ENCODE measurements around the gene ENDOV. TPM values are rescaled to one million over a fixed set of nuclear protein-coding genes. Genes with fewer than 3 reads are reported as not detected.

ENDOV gene
- total RNA-seq, 1 experiment from 2014 or later = 45.6 TPM

DNA sequence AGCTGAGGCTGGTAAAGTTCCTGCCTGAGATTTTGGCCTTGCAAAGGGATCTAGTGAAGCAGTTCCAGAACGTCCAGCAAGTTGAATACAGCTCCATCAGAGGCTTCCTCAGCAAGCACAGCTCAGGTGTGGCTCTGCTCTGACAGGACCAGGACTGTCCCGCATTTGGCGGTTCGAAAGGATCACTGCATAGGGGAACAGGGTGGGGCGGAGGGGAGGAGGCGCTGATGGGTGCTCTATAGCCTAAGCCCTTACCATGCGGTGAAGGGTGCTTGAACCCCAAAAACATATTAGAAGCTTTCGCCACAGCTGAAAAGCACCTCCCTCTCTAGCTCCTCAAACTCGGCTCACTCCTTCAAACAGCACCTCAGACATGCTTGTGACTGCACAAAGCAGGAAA is 29.9 kb upstream of the ENDOV start:
- BruUV-seq (replicated peaks) = no TSS peak
- Histone ChIP-seq H3K4me1 (ENCODE audit: control insufficient read depth in 1 of 2, insufficient read depth in 2 of 2, low read length in 2 of 2) (no peaks in the 10 kb centered on the region), H3K27me3 (ENCODE audit: insufficient read depth, low read length) (no peaks in the 10 kb centered on the region), H3K9me2 (ENCODE audit: insufficient read depth) (no peaks in the 10 kb centered on the region), H3K4me2 (ENCODE audit: low read length) (no peak overlapping the region), H2AFZ (ENCODE audit: low read depth, low read length, poor library complexity, severe bottlenecking) (no peak overlapping the region), H3K9me3 (ENCODE audit: control insufficient read depth in 1 of 2, insufficient read depth in 1 of 2, low read depth in 1 of 2, low read length in 2 of 2) (no peaks in the 10 kb centered on the region), H3K36me3 (ENCODE audit: control insufficient read depth in 1 of 2, insufficient read depth in 2 of 2, low read length in 2 of 2) (peaks cover 5 to 15% of the 10 kb centered on the region in 2 experiments; a peak in 3 of 4 replicates), H3K4me3 (replicated peaks in 1 of 2; ENCODE audit: low read depth in 1 of 2, low read length in 2 of 2) (no peak overlapping the region), H3K9ac (ENCODE audit: low read length) (no peak overlapping the region), H3K79me2 (ENCODE audit: insufficient read depth, low read length) (no peaks in the 10 kb centered on the region), H4K20me1 (ENCODE audit: insufficient read depth) (no peaks in the 10 kb centered on the region), H3K27ac (ENCODE audit: low read depth, low read length) (no peak overlapping the region)
- TF ChIP-seq, protein P1, sequence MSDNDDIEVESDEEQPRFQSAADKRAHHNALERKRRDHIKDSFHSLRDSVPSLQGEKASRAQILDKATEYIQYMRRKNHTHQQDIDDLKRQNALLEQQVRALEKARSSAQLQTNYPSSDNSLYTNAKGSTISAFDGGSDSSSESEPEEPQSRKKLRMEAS (IDR thresholded peaks at IDR 0.05) = no peak
- no peak for TF ChIP-seq ZFX (IDR thresholded peaks at IDR 0.05)
- no peak for TF ChIP-seq POLR2A (IDR thresholded peaks at IDR 0.05; ENCODE audit: borderline replicate concordance, extremely low read depth, insufficient read depth, insufficient read length)
- TF ChIP-seq ELF1 (IDR thresholded peaks at IDR 0.05; ENCODE audit: borderline replicate concordance, low read depth) = no peak
- TF ChIP-seq EZH2phosphoT487 (IDR thresholded peaks at IDR 0.05; ENCODE audit: borderline replicate concordance) = no peak
- TF ChIP-seq POLR2AphosphoS5 (IDR thresholded peaks at IDR 0.05; ENCODE audit: low read depth, low read length) = no peak
- TF ChIP-seq CTCF (IDR thresholded peaks at IDR 0.05 in 2 of 3, conservative IDR thresholded peaks at IDR 0.05 in 1 of 3; ENCODE audit: borderline replicate concordance in 1 of 3, insufficient read depth in 1 of 3, low read depth in 2 of 3, low read length in 2 of 3) = no peak
- TF ChIP-seq EZH2 (IDR thresholded peaks at IDR 0.05) = no peak
- no peak for TF ChIP-seq CEBPB (IDR thresholded peaks at IDR 0.05; ENCODE audit: low read depth)
- no peak for TF ChIP-seq FOSL1 (IDR thresholded peaks at IDR 0.05; ENCODE audit: low read depth)
- TF ChIP-seq SP1 (IDR thresholded peaks at IDR 0.05; ENCODE audit: low read depth) = no peak
- no peak for TF ChIP-seq TCF7L2 (IDR thresholded peaks at IDR 0.05; ENCODE audit: borderline replicate concordance, extremely low read depth, insufficient read depth, insufficient read length)
- no peak for TF ChIP-seq SRF (IDR thresholded peaks at IDR 0.05; ENCODE audit: low read depth)
- ChIA-PET POLR2A (no interaction called here), CTCF (no interaction called here), RAD21 (ENCODE audit: low non-redundant PET in 1 of 2, low total read pairs in 2 of 2, uncharacterized antibody in 2 of 2, unreplicated experiment in 2 of 2) (no interaction called here)
- intact Hi-C loops (cut with micrococcal nuclease) = no loop called here
- no peak for ATAC-seq
- DNase-seq (ENCODE audit: low read depth, low spot score) = no peak

All from HCT116 (cell line).